ENCODE results near the gene BAG3.
"Not testable (repeated sequence)": the region's sequence is repeated elsewhere in the genome, so short reads cannot be mapped to it uniquely, and the experiment has no call there.

The BAG3 gene

GRCh38 chr10:119694608-119695007, 43.4 kb downstream of the BAG3 start:
- no peak for FAIRE-seq

- no peak for FAIRE-seq
Observed at GRCh38 chr10:119700321-119700954, 49.3 kb downstream of the BAG3 start.

GRCh38 chr10:119701861-119702260, 50.7 kb downstream of the BAG3 start:
- FAIRE-seq = no peak

- no peak for FAIRE-seq
Observed at GRCh38 chr10:119702583-119702982, 51.4 kb downstream of the BAG3 start.

- FAIRE-seq = no peak
Observed at GRCh38 chr10:119703903-119704508, 52.8 kb downstream of the BAG3 start.

- FAIRE-seq = no peak
Observed at GRCh38 chr10:119705434-119705831, 54.3 kb downstream of the BAG3 start.

- no peak for FAIRE-seq
Observed at GRCh38 chr10:119706521-119707278, 55.5 kb downstream of the BAG3 start.

- not testable (repeated sequence) for FAIRE-seq
Observed at GRCh38 chr10:119707331-119707730, 56.2 kb downstream of the BAG3 start.

- not testable (repeated sequence) for FAIRE-seq
Observed at GRCh38 chr10:119710935-119711334, 59.8 kb downstream of the BAG3 start.

- FAIRE-seq = no peak
Observed at GRCh38 chr10:119713744-119714483, 62.7 kb downstream of the BAG3 start.

- no peak for FAIRE-seq
Observed at GRCh38 chr10:119714484-119714816, 63.3 kb downstream of the BAG3 start.

GRCh38 chr10:119715628-119716505, 64.7 kb downstream of the BAG3 start:
- no peak for FAIRE-seq

- no peak for FAIRE-seq
Observed at GRCh38 chr10:119723161-119723560, 72.0 kb downstream of the BAG3 start.

GRCh38 chr10:119723624-119724023, 72.4 kb downstream of the BAG3 start:
- no peak for FAIRE-seq

- no peak for FAIRE-seq
Observed at GRCh38 chr10:119724593-119725516, 73.7 kb downstream of the BAG3 start.

- FAIRE-seq = no peak
Observed at GRCh38 chr10:119725517-119725827, 74.3 kb downstream of the BAG3 start.

- FAIRE-seq = no peak
Observed at GRCh38 chr10:119725828-119726675, 74.9 kb downstream of the BAG3 start, which contains the start of gene INPP5F. Gene INPP5F (plus strand): TSS chr10:119726050. CDS start chr10:119726263, 213 bp downstream.

- no peak for FAIRE-seq
Observed at GRCh38 chr10:119726676-119727261, 75.6 kb downstream of the BAG3 start.

All from islet of Langerhans (tissue), 1 donor.